Measurements from ENCODE around the gene FREM1. TPM values are rescaled to one million over a fixed set of nuclear protein-coding genes. Genes with fewer than 3 reads are reported as not detected.

Gene FREM1
- total RNA-seq, 4 donors from 2014 or later = 2.2 to 12.7 (median 5.7) TPM

- H3K9me3 ChIP-seq = no peaks in the 10 kb centered on the region
- intact Hi-C loops (cut with DNase I; ENCODE audit: low total_unique reads) = no loop called here
- H3K27ac ChIP-seq = peak overlapping the region in 1 of 4 donors; percentile 57
- in situ Hi-C loops (cut with MboI; ENCODE audit: low pct_ligation_motif_present in 1 of 4, low pct_unique_long_range_greater_than_20kb in 1 of 4, low sequenced_read_pairs in 3 of 4) = no loop called here
- DNase-seq = no peak
- no peak overlapping the region for H3K4me3 ChIP-seq
- no peak for TF ChIP-seq EP300 (IDR thresholded peaks at IDR 0.05; ENCODE audit: low read depth)
- no peak for TF ChIP-seq POLR2AphosphoS5 (IDR thresholded peaks at IDR 0.05)
- TF ChIP-seq POLR2A (IDR thresholded peaks at IDR 0.05) = no peak
- no peak for TF ChIP-seq CTCF (IDR thresholded peaks at IDR 0.05)
- WGBS, 2 donors (ENCODE audit: low coverage in 1 of 2) = 76 to 85% methylated on average over 3 of the region's 3 CpGs
- no peaks in the 10 kb centered on the region for H3K27me3 ChIP-seq
- no peaks in the 10 kb centered on the region for H3K36me3 ChIP-seq
- peaks cover 0 to 8% (median 0%) of the 10 kb centered on the region in 4 donors for H3K4me1 ChIP-seq
Measured at GRCh38 chr9:14869671-14870070, 40.6 kb downstream of the FREM1 start.

GRCh38 chr9:14868772-14869583 is 41.2 kb downstream of the FREM1 start:
- Histone ChIP-seq H3K36me3 (no peaks in the 10 kb centered on the region), H3K27me3 (no peaks in the 10 kb centered on the region), H3K4me3 (no peak overlapping the region), H3K9me3 (no peaks in the 10 kb centered on the region), H3K27ac (peak overlapping the region in 3 of 4 donors; percentile 57 to 75 (median 73)), H3K4me1 (peaks cover 0 to 9% (median 0%) of the 10 kb centered on the region in 4 donors)
- in situ Hi-C loops (cut with MboI; ENCODE audit: low pct_ligation_motif_present in 1 of 4, low pct_unique_long_range_greater_than_20kb in 1 of 4, low sequenced_read_pairs in 3 of 4) = no loop called here
- WGBS, 2 donors (ENCODE audit: low coverage in 1 of 2) = 56 to 68% methylated on average over 6 to 16 of the region's 16 CpGs
- DNase-seq = no peak
- intact Hi-C loops (cut with DNase I; ENCODE audit: low total_unique reads) = no loop called here
- TF ChIP-seq POLR2A (IDR thresholded peaks at IDR 0.05) = no peak
- no peak for TF ChIP-seq POLR2AphosphoS5 (IDR thresholded peaks at IDR 0.05)
- no peak for TF ChIP-seq CTCF (IDR thresholded peaks at IDR 0.05)
- TF ChIP-seq EP300 (IDR thresholded peaks at IDR 0.05; ENCODE audit: low read depth) = no peak

GRCh38 chr9:14868418-14868771 is 41.8 kb downstream of the FREM1 start:
- H3K27ac ChIP-seq = peak overlapping the region in 3 of 4 donors; percentile 57 to 75 (median 73)
- TF ChIP-seq CTCF (IDR thresholded peaks at IDR 0.05) (no peak), EP300 (IDR thresholded peaks at IDR 0.05; ENCODE audit: low read depth) (no peak), POLR2A (IDR thresholded peaks at IDR 0.05) (no peak)
- in situ Hi-C loops (cut with MboI; ENCODE audit: low pct_ligation_motif_present in 1 of 4, low pct_unique_long_range_greater_than_20kb in 1 of 4, low sequenced_read_pairs in 3 of 4) (no loop called here), intact Hi-C loops (cut with DNase I; ENCODE audit: low total_unique reads) (no loop called here)
- no peak for DNase-seq
- H3K27me3 ChIP-seq = no peaks in the 10 kb centered on the region
- H3K36me3 ChIP-seq = no peaks in the 10 kb centered on the region
- peaks cover 0 to 9% (median 0%) of the 10 kb centered on the region in 4 donors for H3K4me1 ChIP-seq
- no peaks in the 10 kb centered on the region for H3K9me3 ChIP-seq
- WGBS, 2 donors (ENCODE audit: low coverage in 1 of 2) = 64 to 81% methylated on average over 4 of the region's 4 CpGs
- H3K4me3 ChIP-seq = no peak overlapping the region

- Histone ChIP-seq H3K27me3 (no peaks in the 10 kb centered on the region), H3K4me3 (no peak overlapping the region), H3K27ac (peak overlapping the region in 3 of 4 donors; percentile 60 to 75 (median 73)), H3K4me1 (peaks cover 0 to 9% (median 0%) of the 10 kb centered on the region in 4 donors), H3K36me3 (no peaks in the 10 kb centered on the region), H3K9me3 (no peaks in the 10 kb centered on the region)
- TF ChIP-seq POLR2AphosphoS5 (IDR thresholded peaks at IDR 0.05) (no peak), CTCF (IDR thresholded peaks at IDR 0.05) (no peak), POLR2A (IDR thresholded peaks at IDR 0.05) (no peak), EP300 (IDR thresholded peaks at IDR 0.05; ENCODE audit: low read depth) (no peak)
- intact Hi-C loops (cut with DNase I; ENCODE audit: low total_unique reads) = no loop called here
- in situ Hi-C loops (cut with MboI; ENCODE audit: low pct_ligation_motif_present in 1 of 4, low pct_unique_long_range_greater_than_20kb in 1 of 4, low sequenced_read_pairs in 3 of 4) = no loop called here
- WGBS, 2 donors (ENCODE audit: low coverage in 1 of 2) = 64 to 84% methylated on average over 2 of the region's 2 CpGs
- no peak for DNase-seq
Measured at GRCh38 chr9:14866200-14866749, 44.0 kb downstream of the FREM1 start.
